Fibroblast of pulmonary artery (primary cell): Measurements from ENCODE around the gene THADA.
"Not testable (repeated sequence)": the region's sequence is repeated elsewhere in the genome, so short reads cannot be mapped to it uniquely, and the experiment has no call there.

Experiments used
- DNase-seq: peaks from one replicate; pipeline ENCODE4 v3.0.0-alpha.2; 2010; ENCODE audit warnings: low read depth
- H3K4me3 ChIP-seq: replicated peaks from 2 replicates; pipeline ENCODE4 v1.5.1; 2011; ENCODE audit warnings: low read depth, mild to moderate bottlenecking, control low read depth, low read length, moderate library complexity
- CTCF ChIP-seq: IDR thresholded peaks from 2 replicates; pipeline ENCODE4 v1.5.1; 2011; ENCODE audit warnings: mild to moderate bottlenecking, control low read depth, low read length, inconsistent platforms; ENCODE audit errors: missing control alignments

THADA gene

GRCh38 chr2:43302961-43303494 lies 292.8 kb downstream of the THADA start:
- no peak overlapping the region for H3K4me3 ChIP-seq
- DNase-seq, result no peak
- no peak for TF ChIP-seq CTCF

DNA sequence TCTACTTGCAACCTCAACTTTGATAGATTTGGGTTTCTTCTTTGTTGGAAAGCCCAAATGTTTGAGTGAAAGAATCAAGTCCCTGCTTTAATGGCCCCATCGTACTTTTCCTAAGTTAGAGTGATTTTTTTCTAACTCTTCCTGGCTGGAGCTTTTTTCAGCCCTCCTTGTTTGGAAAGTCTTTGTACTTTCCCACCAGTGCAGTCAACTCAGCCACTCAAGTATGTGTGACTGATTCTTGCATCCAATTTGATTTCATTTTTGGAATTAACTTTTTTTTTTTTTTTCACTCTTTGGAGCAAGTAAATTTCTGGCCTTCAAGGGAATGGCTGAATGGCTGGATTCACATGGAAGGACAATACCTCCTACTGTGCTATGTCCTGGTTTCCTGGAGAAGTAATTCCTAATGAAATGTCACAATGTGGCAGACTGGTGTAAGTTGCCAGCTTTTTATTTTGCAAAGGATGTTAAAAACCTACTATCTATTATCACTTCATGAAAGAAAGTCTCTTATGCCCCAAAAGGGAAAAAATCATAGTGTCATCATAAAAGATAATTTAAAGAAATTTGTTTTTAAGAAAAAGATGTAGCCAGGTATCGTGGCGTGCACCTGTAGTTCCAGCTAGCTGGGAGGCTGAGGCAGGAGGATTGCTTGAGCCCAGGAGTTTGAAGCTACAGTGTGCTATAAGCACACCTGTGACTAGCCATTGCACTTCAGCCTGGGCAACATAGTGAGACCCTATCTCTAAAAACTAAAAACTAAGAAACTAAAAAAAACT lies 293.5 kb downstream of the THADA start:
- H3K4me3 ChIP-seq, result no peak overlapping the region
- TF ChIP-seq CTCF, result no peak

GRCh38 chr2:43300781-43301583 lies 294.9 kb downstream of the THADA start:
- no peak overlapping the region for H3K4me3 ChIP-seq

More for the DNA sequence above, 293.5 kb downstream of the THADA start:
- DNase-seq, result no peak

DNA sequence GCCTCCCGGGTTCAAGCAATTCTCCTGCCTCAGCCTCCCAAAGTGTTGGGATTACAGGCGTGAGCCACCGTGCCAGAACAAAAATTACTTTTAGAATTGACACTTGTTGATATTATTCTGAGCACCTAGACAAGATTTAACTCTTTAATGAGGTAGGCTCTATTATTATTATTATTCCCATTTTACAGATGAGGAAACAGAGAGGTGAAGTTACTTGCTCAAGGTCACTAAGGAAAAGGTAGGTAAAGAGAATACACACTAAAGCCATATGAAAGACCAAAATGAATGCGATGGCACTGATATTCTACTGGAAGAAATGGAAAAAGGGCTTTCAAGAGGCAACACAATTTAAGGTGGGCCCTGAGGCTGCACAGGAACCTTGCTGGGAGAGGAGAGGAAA lies 295.6 kb downstream of the THADA start:
- TF ChIP-seq CTCF, result no peak
- DNase-seq, result no peak
- H3K4me3 ChIP-seq, result no peak overlapping the region

More at GRCh38 chr2:43300781-43301583, 294.9 kb downstream of the THADA start:
- no peak for DNase-seq
- TF ChIP-seq CTCF, result no peak

- no peak overlapping the region for H3K4me3 ChIP-seq
- no peak for DNase-seq
- no peak for TF ChIP-seq CTCF
Measured at GRCh38 chr2:43298500-43298899, 297.3 kb downstream of the THADA start.

DNA sequence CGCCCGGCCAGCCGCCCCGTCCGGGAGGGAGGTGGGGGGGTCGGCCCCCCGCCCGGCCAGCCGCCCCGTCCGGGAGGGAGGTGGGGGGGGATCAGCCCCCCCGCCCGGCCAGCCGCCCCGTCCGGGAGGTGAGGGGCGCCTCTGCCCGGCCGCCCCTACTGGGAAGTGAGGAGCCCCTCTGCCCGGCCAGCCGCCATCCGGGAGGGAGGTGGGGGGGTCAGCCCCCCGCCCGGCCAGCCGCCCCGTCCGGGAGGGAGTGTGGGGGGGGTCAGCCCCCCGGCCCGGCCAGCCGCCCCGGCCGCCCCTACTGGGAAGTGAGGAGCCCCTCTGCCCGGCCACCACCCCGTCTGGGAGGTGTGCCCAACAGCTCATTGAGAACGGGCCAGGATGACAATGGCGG lies 298.1 kb downstream of the THADA start:
- not testable (repeated sequence) for H3K4me3 ChIP-seq, DNase-seq

- TF ChIP-seq CTCF, result no peak
Measured at GRCh38 chr2:43294973-43295603, 300.8 kb downstream of the THADA start.

More at GRCh38 chr2:43294973-43295603, 300.8 kb downstream of the THADA start:
- DNase-seq, result no peak
- no peak overlapping the region for H3K4me3 ChIP-seq
